ENCODE results near the gene ACKR3. TPM values are rescaled to one million over a fixed set of nuclear protein-coding genes. Genes with fewer than 3 reads are reported as not detected.

Gene ACKR3
- total RNA-seq, 1 donor from 2014 or later: 1.8 TPM

GRCh38 chr2:236536727-236537398 lies 32.8 kb upstream of the ACKR3 start:
- peaks cover 2% of the 10 kb centered on the region for H3K27me3 Mint-ChIP-seq (ENCODE audit: low read depth)
- no peaks in the 10 kb centered on the region for H3K9me3 Mint-ChIP-seq
- peak; percentile 41 for DNase-seq (ENCODE audit: low spot score)
- intact Hi-C loops (cut with micrococcal nuclease): loop anchor here (1.0 kb wide), 2 partner anchors 8 to 24 kb away; no protein-coding TSS in a partner anchor
- peaks cover 17% of the 10 kb centered on the region for H3K36me3 Mint-ChIP-seq (ENCODE audit: low read depth)
- H3K4me1 Mint-ChIP-seq (ENCODE audit: low read depth): peaks cover 55% of the 10 kb centered on the region
- H3K4me3 Mint-ChIP-seq (ENCODE audit: low read depth): peak overlapping the region; percentile 88
- peak overlapping the region; percentile 80 for H3K27ac Mint-ChIP-seq

- intact Hi-C loops (cut with micrococcal nuclease): no loop called here
- DNase-seq (ENCODE audit: low spot score): no peak
- peaks cover 57% of the 10 kb centered on the region for H3K4me1 Mint-ChIP-seq (ENCODE audit: low read depth)
- no peaks in the 10 kb centered on the region for H3K27me3 Mint-ChIP-seq (ENCODE audit: low read depth)
- peak overlapping the region; percentile 80 for H3K27ac Mint-ChIP-seq
- H3K9me3 Mint-ChIP-seq: no peaks in the 10 kb centered on the region
- peaks cover 21% of the 10 kb centered on the region for H3K36me3 Mint-ChIP-seq (ENCODE audit: low read depth)
- H3K4me3 Mint-ChIP-seq (ENCODE audit: low read depth): peak overlapping the region; percentile 88
Observed at GRCh38 chr2:236538242-236538641, 31.4 kb upstream of the ACKR3 start.

- no peaks in the 10 kb centered on the region for H3K9me3 Mint-ChIP-seq
- no peaks in the 10 kb centered on the region for H3K27me3 Mint-ChIP-seq (ENCODE audit: low read depth)
- no peak overlapping the region for H3K4me3 Mint-ChIP-seq (ENCODE audit: low read depth)
- no peak overlapping the region for H3K27ac Mint-ChIP-seq
- intact Hi-C loops (cut with micrococcal nuclease): no loop called here
- no peak for DNase-seq (ENCODE audit: low spot score)
- peaks cover 71% of the 10 kb centered on the region for H3K4me1 Mint-ChIP-seq (ENCODE audit: low read depth)
- H3K36me3 Mint-ChIP-seq (ENCODE audit: low read depth): peaks cover 28% of the 10 kb centered on the region
Observed at GRCh38 chr2:236541008-236541562, 28.5 kb upstream of the ACKR3 start.

GRCh38 chr2:236544362-236544761 lies 25.3 kb upstream of the ACKR3 start:
- peaks cover 43% of the 10 kb centered on the region for H3K36me3 Mint-ChIP-seq (ENCODE audit: low read depth)
- DNase-seq (ENCODE audit: low spot score): no peak
- intact Hi-C loops (cut with micrococcal nuclease): no loop called here

GRCh38 chr2:236545248-236545658 lies 24.4 kb upstream of the ACKR3 start:
- H3K4me3 Mint-ChIP-seq (ENCODE audit: low read depth): no peak overlapping the region

More at GRCh38 chr2:236544362-236544761, 25.3 kb upstream of the ACKR3 start:
- Mint-ChIP-seq H3K27ac (peak overlapping the region; percentile 11), H3K4me1 (ENCODE audit: low read depth) (peaks cover 74% of the 10 kb centered on the region), H3K4me3 (ENCODE audit: low read depth) (no peak overlapping the region), H3K27me3 (ENCODE audit: low read depth) (no peaks in the 10 kb centered on the region), H3K9me3 (peaks cover 10% of the 10 kb centered on the region)

GRCh38 chr2:236545814-236546480 lies 23.7 kb upstream of the ACKR3 start:
- no peak for DNase-seq (ENCODE audit: low spot score)
- intact Hi-C loops (cut with micrococcal nuclease): loop anchor here (1.0 to 5.0 kb wide), 3 partner anchors 9 to 886 kb away; partner anchors contain the start of gene ACKR3

More at GRCh38 chr2:236545248-236545658, 24.4 kb upstream of the ACKR3 start:
- intact Hi-C loops (cut with micrococcal nuclease): loop anchor here (1.0 to 5.0 kb wide), 2 partner anchors 8 to 887 kb away; no protein-coding TSS in a partner anchor
- Mint-ChIP-seq H3K36me3 (ENCODE audit: low read depth) (peaks cover 39% of the 10 kb centered on the region), H3K27me3 (ENCODE audit: low read depth) (no peaks in the 10 kb centered on the region), H3K27ac (peak overlapping the region; percentile 9), H3K9me3 (peaks cover 10% of the 10 kb centered on the region), H3K4me1 (ENCODE audit: low read depth) (peaks cover 75% of the 10 kb centered on the region)
- no peak for DNase-seq (ENCODE audit: low spot score)

GRCh38 chr2:236546561-236547002 lies 23.0 kb upstream of the ACKR3 start:
- peaks cover 74% of the 10 kb centered on the region for H3K4me1 Mint-ChIP-seq (ENCODE audit: low read depth)
- peaks cover 39% of the 10 kb centered on the region for H3K36me3 Mint-ChIP-seq (ENCODE audit: low read depth)
- no peaks in the 10 kb centered on the region for H3K27me3 Mint-ChIP-seq (ENCODE audit: low read depth)
- DNase-seq (ENCODE audit: low spot score): peak; percentile 44
- peaks cover 10% of the 10 kb centered on the region for H3K9me3 Mint-ChIP-seq
- H3K27ac Mint-ChIP-seq: peak overlapping the region; percentile 93
- peak overlapping the region; percentile 68 for H3K4me3 Mint-ChIP-seq (ENCODE audit: low read depth)
- intact Hi-C loops (cut with micrococcal nuclease): loop anchor here (2.0 to 5.0 kb wide), 2 partner anchors 22 to 886 kb away; partner anchors contain the start of gene ACKR3

More at GRCh38 chr2:236545814-236546480, 23.7 kb upstream of the ACKR3 start:
- H3K27ac Mint-ChIP-seq: peak overlapping the region; percentile 93
- peaks cover 10% of the 10 kb centered on the region for H3K9me3 Mint-ChIP-seq
- no peaks in the 10 kb centered on the region for H3K27me3 Mint-ChIP-seq (ENCODE audit: low read depth)
- H3K4me3 Mint-ChIP-seq (ENCODE audit: low read depth): peak overlapping the region; percentile 68
- H3K36me3 Mint-ChIP-seq (ENCODE audit: low read depth): peaks cover 45% of the 10 kb centered on the region
- H3K4me1 Mint-ChIP-seq (ENCODE audit: low read depth): peaks cover 76% of the 10 kb centered on the region

- Mint-ChIP-seq H3K27me3 (ENCODE audit: low read depth) (no peaks in the 10 kb centered on the region), H3K9me3 (peaks cover 10% of the 10 kb centered on the region), H3K36me3 (ENCODE audit: low read depth) (peaks cover 37% of the 10 kb centered on the region), H3K4me3 (ENCODE audit: low read depth) (peak overlapping the region; percentile 21), H3K27ac (peak overlapping the region; percentile 76), H3K4me1 (ENCODE audit: low read depth) (peaks cover 78% of the 10 kb centered on the region)
- intact Hi-C loops (cut with micrococcal nuclease): loop anchor here (2.0 to 5.0 kb wide), 2 partner anchors 21 to 885 kb away; partner anchors contain the start of gene ACKR3
- DNase-seq (ENCODE audit: low spot score): no peak
Observed at GRCh38 chr2:236547725-236548124, 21.9 kb upstream of the ACKR3 start.

GRCh38 chr2:236548179-236548921 lies 21.3 kb upstream of the ACKR3 start:
- Mint-ChIP-seq H3K4me3 (ENCODE audit: low read depth) (no peak overlapping the region), H3K27me3 (ENCODE audit: low read depth) (no peaks in the 10 kb centered on the region), H3K9me3 (peaks cover 14% of the 10 kb centered on the region), H3K36me3 (ENCODE audit: low read depth) (peaks cover 43% of the 10 kb centered on the region), H3K4me1 (ENCODE audit: low read depth) (peaks cover 75% of the 10 kb centered on the region), H3K27ac (peak overlapping the region; percentile 76)
- intact Hi-C loops (cut with micrococcal nuclease): loop anchor here (5.0 kb wide), 1 partner anchor 884 kb away; no protein-coding TSS in a partner anchor
- DNase-seq (ENCODE audit: low spot score): no peak

GRCh38 chr2:236549165-236549564 lies 20.5 kb upstream of the ACKR3 start:
- Mint-ChIP-seq H3K4me3 (ENCODE audit: low read depth) (no peak overlapping the region), H3K27me3 (ENCODE audit: low read depth) (no peaks in the 10 kb centered on the region), H3K27ac (no peak overlapping the region), H3K4me1 (ENCODE audit: low read depth) (peaks cover 79% of the 10 kb centered on the region), H3K36me3 (ENCODE audit: low read depth) (peaks cover 50% of the 10 kb centered on the region), H3K9me3 (peaks cover 19% of the 10 kb centered on the region)
- DNase-seq (ENCODE audit: low spot score): no peak
- intact Hi-C loops (cut with micrococcal nuclease): loop anchor here (5.0 kb wide), 1 partner anchor 883 kb away; no protein-coding TSS in a partner anchor

- no peak for DNase-seq (ENCODE audit: low spot score)
- Mint-ChIP-seq H3K36me3 (ENCODE audit: low read depth) (peaks cover 55% of the 10 kb centered on the region), H3K27ac (no peak overlapping the region), H3K9me3 (peaks cover 30% of the 10 kb centered on the region), H3K4me3 (ENCODE audit: low read depth) (no peak overlapping the region), H3K27me3 (ENCODE audit: low read depth) (no peaks in the 10 kb centered on the region), H3K4me1 (ENCODE audit: low read depth) (peaks cover 77% of the 10 kb centered on the region)
- intact Hi-C loops (cut with micrococcal nuclease): no loop called here
Observed at GRCh38 chr2:236550290-236550689, 19.3 kb upstream of the ACKR3 start.

All from activated T-helper 2 cell treated with anti-CD3 and anti-CD28 coated beads, Interferon-gamma antibody, Interleukin-2, Interleukin-4, amounts not matched to agents 10 μg/mL and 5 μg/mL and 100 μg/mL, durations not matched to agents 14 hours and 24 hours and 36 hours (primary cell).